ENCODE results near the gene TTC16.

Gene TTC16

GRCh38 chr9:127765418-127765817, 49.5 kb downstream of the TTC16 start:
- Histone ChIP-seq H3K4me3 (ENCODE audit: low read depth in 1 of 2, low read length in 1 of 2) (no peak overlapping the region), H3K9me3 (no peaks in the 10 kb centered on the region), H3K36me3 (peaks cover 77% of the 10 kb centered on the region), H3K4me1 (ENCODE audit: control insufficient read depth in 1 of 2, insufficient read depth in 1 of 2, low read depth in 1 of 2, low read length in 1 of 2) (peaks cover 60 to 64% of the 10 kb centered on the region in 2 experiments), H3K27ac (peak overlapping the region; percentile 34), H3K27me3 (no peaks in the 10 kb centered on the region)
- no peak for TF ChIP-seq CTCF (IDR thresholded peaks at IDR 0.05)

GRCh38 chr9:127767410-127767809, 51.5 kb downstream of the TTC16 start:
- TF ChIP-seq CTCF (IDR thresholded peaks at IDR 0.05), result no peak
- H3K4me1 ChIP-seq (ENCODE audit: control insufficient read depth in 1 of 2, insufficient read depth in 1 of 2, low read depth in 1 of 2, low read length in 1 of 2), result peaks cover 65 to 69% of the 10 kb centered on the region in 2 experiments
- peaks cover 77% of the 10 kb centered on the region for H3K36me3 ChIP-seq

GRCh38 chr9:127767909-127768331, 52.0 kb downstream of the TTC16 start:
- no peaks in the 10 kb centered on the region for H3K27me3 ChIP-seq
- TF ChIP-seq CTCF (IDR thresholded peaks at IDR 0.05), result no peak
- H3K4me1 ChIP-seq (ENCODE audit: control insufficient read depth in 1 of 2, insufficient read depth in 1 of 2, low read depth in 1 of 2, low read length in 1 of 2), result peaks cover 62 to 69% of the 10 kb centered on the region in 2 experiments
- H3K4me3 ChIP-seq (ENCODE audit: low read depth in 1 of 2, low read length in 1 of 2), result no peak overlapping the region
- H3K27ac ChIP-seq, result peak overlapping the region; percentile 39
- no peaks in the 10 kb centered on the region for H3K9me3 ChIP-seq
- peaks cover 82% of the 10 kb centered on the region for H3K36me3 ChIP-seq

More at GRCh38 chr9:127767410-127767809, 51.5 kb downstream of the TTC16 start:
- H3K4me3 ChIP-seq (ENCODE audit: low read depth in 1 of 2, low read length in 1 of 2), result no peak overlapping the region
- H3K27ac ChIP-seq, result peak overlapping the region; percentile 29
- H3K9me3 ChIP-seq, result no peaks in the 10 kb centered on the region
- no peaks in the 10 kb centered on the region for H3K27me3 ChIP-seq

- no peak for TF ChIP-seq CTCF (IDR thresholded peaks at IDR 0.05)
- H3K36me3 ChIP-seq, result peaks cover 90% of the 10 kb centered on the region
- peaks cover 64 to 72% of the 10 kb centered on the region in 2 experiments for H3K4me1 ChIP-seq (ENCODE audit: control insufficient read depth in 1 of 2, insufficient read depth in 1 of 2, low read depth in 1 of 2, low read length in 1 of 2)
- no peaks in the 10 kb centered on the region for H3K27me3 ChIP-seq
- peak overlapping the region; percentile 39 for H3K27ac ChIP-seq
- H3K9me3 ChIP-seq, result no peaks in the 10 kb centered on the region
- no peak overlapping the region for H3K4me3 ChIP-seq (ENCODE audit: low read depth in 1 of 2, low read length in 1 of 2)
Measured at GRCh38 chr9:127768698-127769097, 52.8 kb downstream of the TTC16 start.

GRCh38 chr9:127769101-127769500, 53.2 kb downstream of the TTC16 start:
- H3K4me1 ChIP-seq (ENCODE audit: control insufficient read depth in 1 of 2, insufficient read depth in 1 of 2, low read depth in 1 of 2, low read length in 1 of 2), result peaks cover 64 to 72% of the 10 kb centered on the region in 2 experiments
- H3K36me3 ChIP-seq, result peaks cover 90% of the 10 kb centered on the region
- H3K9me3 ChIP-seq, result no peaks in the 10 kb centered on the region
- H3K27me3 ChIP-seq, result no peaks in the 10 kb centered on the region
- peak overlapping the region; percentile 39 for H3K27ac ChIP-seq
- TF ChIP-seq CTCF (IDR thresholded peaks at IDR 0.05), result no peak
- H3K4me3 ChIP-seq (ENCODE audit: low read depth in 1 of 2, low read length in 1 of 2), result no peak overlapping the region

All from neutrophil (primary cell).